B cell (primary cell): ENCODE measurements around the gene GIPC1.

Experiments
- CTCF ChIP-seq: fragments of 200-600 bp; IDR thresholded peaks from one replicate; pipeline ENCODE4 v1.8.0; 2022; ENCODE audit warnings: antibody characterized with exemption, mild to moderate bottlenecking
- EZH2 ChIP-seq: IDR thresholded peaks from 2 replicates; pipeline ENCODE4 v1.6.1; 2012; ENCODE audit warnings: borderline replicate concordance, low read depth, mild to moderate bottlenecking, moderate library complexity, low read length; ENCODE audit not compliant: insufficient read depth, poor library complexity, severe bottlenecking

GRCh38 chr19:14476327-14476672 is 19.6 kb downstream of the GIPC1 start:
- TF ChIP-seq CTCF (no peak), EZH2 (no peak)
